ENCODE data around the gene CIZ1. TPM values are rescaled to one million over a fixed set of nuclear protein-coding genes. Genes with fewer than 3 reads are reported as not detected.
"Not testable (repeated sequence)": the region's sequence is repeated elsewhere in the genome, so short reads cannot be mapped to it uniquely, and the experiment has no call there.

The CIZ1 gene
- total RNA-seq, 1 donor from 2014 or later = 24.4 TPM

GRCh38 chr9:128190516-128191405 is 611 bp downstream of the CIZ1 start:
- DNase-seq = no peak

DNA sequence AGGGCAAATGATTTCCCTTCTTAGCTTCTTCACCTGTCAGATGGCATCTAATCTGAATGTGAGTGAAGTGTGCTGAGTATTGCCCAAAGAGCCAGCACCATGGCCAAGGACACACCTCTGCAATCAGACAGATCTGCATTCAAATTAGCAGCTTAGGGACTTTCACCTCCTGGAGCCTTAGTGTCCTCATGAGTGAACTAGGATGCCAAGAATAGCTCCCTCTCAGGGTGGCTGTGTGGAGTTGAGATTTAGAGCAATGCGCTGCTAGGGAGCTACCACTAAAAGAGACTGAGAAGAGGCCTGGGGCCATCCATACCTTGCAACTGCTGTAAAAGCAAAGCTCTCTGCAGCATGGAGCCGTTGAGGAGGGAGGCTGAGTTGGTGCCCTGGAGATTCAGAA is 1.4 kb downstream of the CIZ1 start:
- DNase-seq = no peak

DNA sequence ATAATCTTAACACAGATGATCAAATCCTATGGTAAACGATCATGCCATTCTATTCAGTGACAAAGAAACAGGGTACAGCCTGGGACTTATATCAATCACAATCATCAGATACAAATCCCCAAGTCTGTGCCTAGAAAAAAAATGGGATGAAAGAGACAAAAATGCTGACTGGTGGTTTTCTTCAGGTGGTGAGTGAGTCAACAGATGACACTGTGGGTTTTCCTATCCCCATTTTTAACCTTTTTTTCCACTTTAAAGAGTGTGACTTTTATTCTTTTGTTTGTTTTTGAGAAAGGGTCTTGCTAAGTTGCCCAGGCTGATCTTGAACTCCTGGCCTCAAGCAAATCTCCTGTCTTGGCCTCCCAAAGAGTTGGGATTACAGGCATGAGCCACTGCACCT is 3.2 kb downstream of the CIZ1 start:
- DNase-seq = no peak

DNA sequence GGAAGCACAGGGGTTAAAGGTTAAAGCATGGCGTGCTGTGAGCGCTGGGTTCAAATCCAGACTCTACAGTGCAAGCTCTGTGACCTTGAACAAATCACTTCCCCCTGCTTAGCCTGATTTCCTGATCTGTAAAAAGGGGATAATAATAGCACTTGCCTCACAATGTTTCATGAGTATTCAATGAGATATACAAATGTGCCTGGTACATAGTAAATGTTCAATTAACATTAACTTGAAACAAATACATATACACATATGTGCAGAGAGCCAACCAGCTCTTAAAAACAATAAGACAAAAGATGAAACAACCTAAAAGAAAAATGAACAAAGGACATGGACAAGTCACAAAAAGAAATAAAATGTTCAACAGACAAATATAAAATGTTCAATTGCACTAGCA is 4.0 kb downstream of the CIZ1 start:
- DNase-seq = no peak

GRCh38 chr9:128185979-128186965 is 5.1 kb downstream of the CIZ1 start:
- no peak for DNase-seq

DNA sequence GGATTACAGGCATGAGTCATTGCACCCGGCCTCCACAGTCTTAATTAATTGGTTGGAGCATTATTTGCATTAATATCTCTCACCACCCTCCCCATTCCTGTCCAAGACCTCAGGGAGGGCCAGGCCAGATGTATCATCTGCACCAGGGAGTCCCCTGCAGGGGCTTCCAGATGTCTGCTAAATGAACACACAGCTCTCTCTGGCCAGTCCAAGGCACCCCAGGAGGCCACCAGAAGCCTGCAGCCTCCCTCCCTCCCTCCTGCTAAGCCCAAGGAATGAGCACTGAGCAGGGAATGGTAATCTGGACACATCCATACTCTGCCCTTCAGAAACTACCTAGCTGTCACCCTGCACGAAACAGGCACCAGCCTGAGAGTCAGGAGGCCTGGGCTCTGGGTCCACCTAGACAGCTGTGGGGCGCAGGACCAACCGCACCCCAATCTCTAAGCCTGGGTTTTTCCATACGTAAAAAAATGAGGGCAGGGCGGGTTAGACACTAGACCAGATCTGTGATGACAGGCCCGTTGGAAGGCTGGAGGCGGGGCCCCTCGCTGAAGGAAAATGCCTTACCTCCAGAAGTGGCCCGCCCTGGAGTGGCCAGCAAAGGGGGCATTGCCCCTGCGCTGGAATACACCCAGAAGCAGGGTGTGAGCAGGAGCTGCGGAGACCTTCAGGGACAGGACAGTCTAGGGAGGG is 8.3 kb downstream of the CIZ1 start:
- DNase-seq = no peak

- DNase-seq = not testable (repeated sequence)
Observed at GRCh38 chr9:128181480-128181879, 9.9 kb downstream of the CIZ1 start.

GRCh38 chr9:128180447-128180846 is 10.9 kb downstream of the CIZ1 start:
- DNase-seq = no peak

DNA sequence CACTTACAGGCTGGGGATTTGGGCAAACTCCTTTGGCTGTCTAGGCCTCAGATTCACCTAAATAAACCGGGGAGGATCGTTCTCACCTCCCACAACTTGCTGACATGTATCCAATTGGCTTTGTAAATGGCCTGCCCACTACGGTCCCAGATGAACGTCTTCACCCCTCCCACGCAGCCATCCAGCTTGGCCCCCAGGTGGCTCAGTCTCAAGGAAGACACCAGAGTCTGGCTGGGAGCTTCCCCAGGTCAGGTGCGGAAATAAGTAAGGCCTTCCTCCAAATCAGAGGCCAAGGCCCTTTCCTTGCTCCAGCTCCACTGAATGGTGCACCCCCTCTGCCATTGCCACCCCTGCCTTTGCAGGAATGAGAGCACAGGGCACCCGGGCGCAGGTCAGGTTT is 11.4 kb downstream of the CIZ1 start:
- DNase-seq = no peak

DNA sequence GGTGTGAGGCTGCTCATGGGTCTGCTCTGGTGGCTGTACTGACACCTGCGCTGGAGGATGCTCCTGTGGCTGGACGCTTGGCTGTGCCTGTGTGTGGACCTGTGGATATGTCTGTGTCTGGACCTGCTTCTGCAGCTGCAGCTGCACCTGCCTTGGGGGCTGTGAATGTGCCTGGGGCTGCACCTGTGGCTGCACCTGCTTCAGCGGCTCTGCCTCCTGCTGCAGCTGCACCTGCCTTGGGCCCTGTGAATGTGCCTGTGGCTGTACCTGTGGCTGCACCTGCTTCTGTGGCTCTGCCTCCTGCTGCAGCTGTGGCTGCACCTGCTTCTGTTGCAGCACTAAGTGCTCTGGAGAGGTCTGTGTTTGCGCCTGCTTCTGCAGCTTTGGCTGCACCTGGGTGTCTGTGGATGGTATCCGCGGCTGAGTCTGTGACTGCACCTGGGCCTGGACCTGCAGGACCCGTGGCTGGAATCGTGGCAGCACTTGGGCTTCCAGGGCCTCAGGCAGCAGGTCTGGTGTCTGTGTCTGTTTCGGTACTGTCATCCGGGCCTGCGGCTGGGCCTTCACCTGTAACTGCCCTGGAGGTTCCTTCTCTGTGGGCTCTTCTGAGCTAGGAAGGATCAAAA is 12.5 kb downstream of the CIZ1 start:
- DNase-seq = no peak

DNA sequence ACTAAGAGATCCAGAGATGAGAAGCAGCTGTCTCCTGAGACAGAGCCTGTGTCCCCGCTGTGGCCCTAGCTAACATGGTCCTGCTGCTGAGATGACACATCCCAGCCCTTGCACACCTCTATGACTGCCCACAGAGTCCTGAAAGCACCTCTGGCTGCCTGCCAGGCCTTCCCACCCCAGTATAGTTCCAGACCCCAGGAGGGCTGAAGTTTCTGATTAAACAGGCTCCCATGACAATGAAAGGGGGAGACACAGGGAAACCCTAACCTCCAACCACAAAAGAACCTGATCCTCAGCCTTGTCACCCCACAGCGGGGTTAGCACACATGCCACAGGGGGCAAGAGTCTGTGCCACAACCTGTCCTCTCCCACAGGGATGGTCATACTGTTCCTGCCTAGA is 15.6 kb downstream of the CIZ1 start:
- DNase-seq = no peak

GRCh38 chr9:128175102-128175563 is 16.2 kb downstream of the CIZ1 start:
- DNase-seq = no peak

- DNase-seq = no peak
Observed at GRCh38 chr9:128174062-128174461, 17.3 kb downstream of the CIZ1 start.

DNA sequence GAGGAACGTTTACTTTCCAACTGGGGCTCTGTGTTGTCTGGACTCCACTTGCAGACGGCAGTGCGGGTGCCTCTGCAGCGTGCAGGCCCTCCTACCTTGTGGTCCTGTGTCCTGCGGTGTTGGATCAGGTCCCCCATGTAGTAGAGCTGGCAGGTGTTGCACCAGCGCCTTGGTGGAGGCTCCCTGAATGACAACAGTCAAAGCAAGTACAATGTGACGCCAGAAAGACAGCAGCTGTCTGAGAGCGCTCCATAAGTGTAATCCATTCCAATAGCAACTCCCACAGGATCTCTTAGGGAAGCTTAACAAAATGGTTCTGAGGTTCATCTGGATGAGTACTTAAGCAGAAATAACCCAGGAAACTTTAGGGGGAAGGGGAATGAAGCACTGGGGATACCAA is 21.4 kb downstream of the CIZ1 start:
- DNase-seq = no peak

DNA sequence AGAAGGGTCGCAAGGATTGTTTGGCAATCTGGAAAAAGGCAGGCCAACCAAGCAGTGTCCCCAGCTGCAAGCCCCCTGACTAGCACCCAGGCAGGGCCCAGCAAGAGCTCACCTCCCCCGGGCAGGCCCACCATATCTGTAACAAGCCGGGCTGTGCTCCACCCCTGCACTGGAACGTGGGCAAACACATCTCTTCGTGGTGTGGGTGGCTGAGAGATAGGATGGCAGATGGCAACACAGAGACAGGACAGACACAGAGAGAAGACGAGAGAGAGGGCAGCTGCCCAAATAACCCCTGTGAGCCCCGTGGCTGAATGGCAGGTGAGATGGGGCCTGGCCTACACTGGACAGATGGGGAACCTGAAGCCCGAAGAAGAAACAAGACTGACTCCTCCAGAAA is 21.9 kb downstream of the CIZ1 start:
- no peak for DNase-seq

GRCh38 chr9:128168731-128169308 is 22.6 kb downstream of the CIZ1 start:
- no peak for DNase-seq

DNA sequence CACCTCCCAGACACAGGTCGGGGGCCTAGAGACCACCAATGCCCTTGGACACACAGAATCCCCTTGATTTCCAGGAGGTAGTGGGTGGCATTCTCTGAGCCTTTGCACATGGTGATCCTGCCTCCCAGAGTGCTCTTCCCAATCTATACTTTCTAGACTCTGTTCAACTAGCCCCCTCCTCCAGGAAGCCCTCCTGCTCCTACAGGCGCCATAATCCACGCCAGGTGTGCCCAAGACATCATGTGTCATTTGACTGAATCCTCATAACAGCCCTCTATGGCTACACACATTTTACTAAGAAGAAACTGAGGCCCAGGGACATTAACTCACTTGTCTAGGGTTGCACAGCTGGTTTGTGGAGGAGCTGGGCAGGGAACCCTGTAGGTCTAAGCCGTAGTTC is 24.2 kb downstream of the CIZ1 start:
- no peak for DNase-seq

- no peak for DNase-seq
Observed at GRCh38 chr9:128166169-128166568, 25.2 kb downstream of the CIZ1 start.

GRCh38 chr9:128164307-128164885 is 27.0 kb downstream of the CIZ1 start:
- no peak for DNase-seq

DNA sequence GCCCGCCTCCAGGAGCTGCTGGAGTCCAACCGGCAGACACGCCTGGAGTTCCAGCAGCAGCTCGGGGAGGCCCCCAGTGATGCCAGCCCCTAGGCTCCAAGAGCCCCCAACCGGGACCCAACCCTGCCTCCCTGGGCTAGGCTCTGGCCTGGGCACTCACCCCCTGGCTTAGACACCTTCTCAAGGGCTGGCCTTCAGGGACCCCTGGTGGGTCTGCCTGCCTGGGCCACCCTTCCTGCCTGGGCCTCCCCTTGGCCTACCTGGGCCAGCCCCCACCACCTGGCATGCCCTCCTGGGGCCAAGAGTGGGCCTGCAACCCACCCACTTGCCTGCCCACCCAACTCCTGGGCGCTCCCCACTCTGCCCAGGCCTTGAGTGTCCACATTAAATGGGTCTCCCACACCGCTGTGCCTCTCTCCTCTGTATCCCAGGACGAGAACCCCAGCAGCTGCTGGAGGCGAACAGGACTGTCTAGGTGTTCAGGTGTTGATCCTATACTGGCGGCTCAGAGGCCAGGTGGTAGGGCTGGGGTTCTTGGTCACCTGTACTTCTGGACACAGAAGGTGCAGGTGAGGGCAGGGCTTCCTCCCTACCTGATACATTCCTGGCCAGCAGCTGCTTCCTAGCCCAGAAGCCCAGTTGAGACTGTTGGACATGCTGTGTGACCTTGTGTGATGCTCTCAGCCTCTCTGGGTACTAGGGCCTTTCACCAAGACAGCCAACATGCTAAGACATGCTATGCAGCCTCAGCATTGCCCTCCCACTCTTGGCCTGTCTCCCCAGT is 27.7 kb downstream of the CIZ1 start:
- no peak for DNase-seq
